Measurements from ENCODE around the gene CHRNE. TPM values are rescaled to one million over a fixed set of nuclear protein-coding genes. Genes with fewer than 3 reads are reported as not detected.

Gene CHRNE
- total RNA-seq, 2 experiments from 2014 or later = 0.27 to 0.32 TPM

DNA sequence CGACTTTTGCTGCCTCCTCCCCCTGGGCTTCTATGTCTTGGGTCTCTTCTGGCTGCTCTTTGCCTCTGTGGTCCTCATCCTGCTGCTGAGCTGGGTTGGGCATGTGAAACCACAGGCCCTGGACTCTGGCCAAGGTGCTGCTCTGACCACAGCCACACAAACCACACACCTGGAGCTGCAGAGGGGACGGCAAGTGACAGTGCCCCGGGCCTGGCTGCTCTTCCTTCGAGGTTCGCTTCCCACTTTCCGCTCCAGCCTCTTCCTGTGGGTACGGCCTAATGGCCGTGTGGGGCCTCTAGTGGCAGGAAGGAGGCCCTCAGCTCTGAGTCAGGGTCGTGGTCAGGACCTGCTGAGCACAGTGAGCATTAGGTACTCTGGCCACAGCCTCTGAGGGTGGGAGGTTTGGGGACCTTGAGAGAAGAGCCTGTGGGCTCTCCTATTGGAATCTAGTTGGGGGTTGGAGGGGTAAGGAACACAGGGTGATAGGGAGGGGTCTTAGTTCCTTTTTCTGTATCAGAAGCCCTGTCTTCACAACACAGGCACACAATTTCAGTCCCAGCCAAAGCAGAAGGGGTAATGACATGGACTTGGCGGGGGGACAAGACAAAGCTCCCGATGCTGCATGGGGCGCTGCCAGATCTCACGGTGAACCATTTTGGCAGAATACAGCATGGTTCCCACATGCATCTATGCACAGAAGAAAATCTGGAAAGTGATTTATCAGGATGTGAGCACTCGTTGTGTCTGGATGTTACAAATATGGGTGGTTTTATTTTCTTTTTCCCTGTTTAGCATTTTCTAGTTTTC lies 31.5 kb upstream of the CHRNE start:
- Histone ChIP-seq H3K9me3 (ENCODE audit: low read length) (no peaks in the 10 kb centered on the region), H3K36me3 (ENCODE audit: insufficient read depth, low read length) (peaks cover 35% of the 10 kb centered on the region), H3K79me2 (ENCODE audit: insufficient read depth, low read depth, low read length) (peaks cover 12% of the 10 kb centered on the region), H3K4me3 (ENCODE audit: low read depth, low read length, poor library complexity, severe bottlenecking) (no peak overlapping the region), H3K4me1 (ENCODE audit: insufficient read depth, low read length, poor library complexity, severe bottlenecking) (peaks cover 14% of the 10 kb centered on the region), H2AFZ (ENCODE audit: low read length) (no peak overlapping the region), H3K4me2 (ENCODE audit: low read length) (no peak overlapping the region), H3K9me2 (ENCODE audit: insufficient read depth, low read length) (no peaks in the 10 kb centered on the region), H4K20me1 (ENCODE audit: insufficient read depth, low read length) (no peaks in the 10 kb centered on the region), H3K27ac (ENCODE audit: low read depth, low read length, poor library complexity, severe bottlenecking) (no peak overlapping the region)
- TF ChIP-seq, protein P1, sequence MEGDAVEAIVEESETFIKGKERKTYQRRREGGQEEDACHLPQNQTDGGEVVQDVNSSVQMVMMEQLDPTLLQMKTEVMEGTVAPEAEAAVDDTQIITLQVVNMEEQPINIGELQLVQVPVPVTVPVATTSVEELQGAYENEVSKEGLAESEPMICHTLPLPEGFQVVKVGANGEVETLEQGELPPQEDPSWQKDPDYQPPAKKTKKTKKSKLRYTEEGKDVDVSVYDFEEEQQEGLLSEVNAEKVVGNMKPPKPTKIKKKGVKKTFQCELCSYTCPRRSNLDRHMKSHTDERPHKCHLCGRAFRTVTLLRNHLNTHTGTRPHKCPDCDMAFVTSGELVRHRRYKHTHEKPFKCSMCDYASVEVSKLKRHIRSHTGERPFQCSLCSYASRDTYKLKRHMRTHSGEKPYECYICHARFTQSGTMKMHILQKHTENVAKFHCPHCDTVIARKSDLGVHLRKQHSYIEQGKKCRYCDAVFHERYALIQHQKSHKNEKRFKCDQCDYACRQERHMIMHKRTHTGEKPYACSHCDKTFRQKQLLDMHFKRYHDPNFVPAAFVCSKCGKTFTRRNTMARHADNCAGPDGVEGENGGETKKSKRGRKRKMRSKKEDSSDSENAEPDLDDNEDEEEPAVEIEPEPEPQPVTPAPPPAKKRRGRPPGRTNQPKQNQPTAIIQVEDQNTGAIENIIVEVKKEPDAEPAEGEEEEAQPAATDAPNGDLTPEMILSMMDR (conservative IDR thresholded peaks at IDR 0.05; ENCODE audit: low read length) = peak; percentile 41
- TF ChIP-seq EZH2phosphoT487 (IDR thresholded peaks at IDR 0.05; ENCODE audit: borderline replicate concordance, low read depth, low read length) = no peak
- intact Hi-C loops (cut with micrococcal nuclease; ENCODE audit: unreplicated experiment) = no loop called here
- BruUV-seq (replicated peaks) = TSS peak; percentile 9
- ChIA-PET CTCF (ENCODE audit: unreplicated experiment) (no interaction called here), POLR2A (no interaction called here)
- no peak for DNase-seq (ENCODE audit: low spot score)

DNA sequence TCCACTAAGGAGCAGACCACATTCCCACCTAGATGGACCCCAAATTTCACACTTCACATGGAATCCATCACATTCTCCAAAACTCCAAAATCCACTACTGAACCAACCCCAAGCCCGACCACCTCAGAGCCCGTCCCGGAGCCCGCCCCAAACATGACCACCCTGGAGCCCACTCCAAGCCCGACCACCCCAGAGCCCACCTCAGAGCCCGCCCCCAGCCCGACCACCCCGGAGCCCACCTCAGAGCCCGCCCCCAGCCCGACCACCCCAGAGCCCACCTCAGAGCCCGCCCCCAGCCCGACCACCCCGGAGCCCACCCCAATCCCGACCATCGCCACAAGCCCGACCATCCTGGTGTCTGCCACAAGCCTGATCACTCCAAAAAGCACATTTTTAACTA lies 30.7 kb upstream of the CHRNE start:
- intact Hi-C loops (cut with micrococcal nuclease; ENCODE audit: unreplicated experiment) = no loop called here
- no peaks in the 10 kb centered on the region for H3K9me2 ChIP-seq (ENCODE audit: insufficient read depth, low read length)
- H3K79me2 ChIP-seq (ENCODE audit: insufficient read depth, low read depth, low read length) = peaks cover 5% of the 10 kb centered on the region
- BruUV-seq (replicated peaks) = no TSS peak
- CTCF ChIA-PET (ENCODE audit: unreplicated experiment) = no interaction called here
- DNase-seq (ENCODE audit: low spot score) = no peak
- no peaks in the 10 kb centered on the region for H3K9me3 ChIP-seq (ENCODE audit: low read length)
- H4K20me1 ChIP-seq (ENCODE audit: insufficient read depth, low read length) = no peaks in the 10 kb centered on the region
- H2AFZ ChIP-seq (ENCODE audit: low read length) = no peak overlapping the region
- POLR2A ChIA-PET = no interaction called here
- no peak overlapping the region for H3K4me2 ChIP-seq (ENCODE audit: low read length)
- H3K4me3 ChIP-seq (ENCODE audit: low read depth, low read length, poor library complexity, severe bottlenecking) = no peak overlapping the region
- peaks cover 42% of the 10 kb centered on the region for H3K36me3 ChIP-seq (ENCODE audit: insufficient read depth, low read length)
- H3K4me1 ChIP-seq (ENCODE audit: insufficient read depth, low read length, poor library complexity, severe bottlenecking) = peaks cover 9% of the 10 kb centered on the region
- TF ChIP-seq, protein P1 (conservative IDR thresholded peaks at IDR 0.05; ENCODE audit: low read length) = no peak
- TF ChIP-seq EZH2phosphoT487 (IDR thresholded peaks at IDR 0.05; ENCODE audit: borderline replicate concordance, low read depth, low read length) = no peak
- no peak overlapping the region for H3K27ac ChIP-seq (ENCODE audit: low read depth, low read length, poor library complexity, severe bottlenecking)

DNA sequence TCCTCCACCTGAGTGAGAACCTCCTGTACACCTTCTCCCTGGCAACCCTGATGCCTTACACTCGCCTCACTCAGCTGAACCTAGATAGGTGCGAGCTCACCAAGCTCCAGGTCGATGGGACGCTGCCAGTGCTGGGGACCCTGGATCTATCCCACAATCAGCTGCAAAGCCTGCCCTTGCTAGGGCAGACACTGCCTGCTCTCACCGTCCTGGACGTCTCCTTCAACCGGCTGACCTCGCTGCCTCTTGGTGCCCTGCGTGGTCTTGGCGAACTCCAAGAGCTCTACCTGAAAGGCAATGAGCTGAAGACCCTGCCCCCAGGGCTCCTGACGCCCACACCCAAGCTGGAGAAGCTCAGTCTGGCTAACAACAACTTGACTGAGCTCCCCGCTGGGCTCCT lies 29.9 kb upstream of the CHRNE start:
- ChIA-PET POLR2A (no interaction called here), CTCF (ENCODE audit: unreplicated experiment) (no interaction called here)
- no peaks in the 10 kb centered on the region for H3K9me2 ChIP-seq (ENCODE audit: insufficient read depth, low read length)
- no peak for DNase-seq (ENCODE audit: low spot score)
- peaks cover 3% of the 10 kb centered on the region for H3K4me1 ChIP-seq (ENCODE audit: insufficient read depth, low read length, poor library complexity, severe bottlenecking)
- H3K36me3 ChIP-seq (ENCODE audit: insufficient read depth, low read length) = peaks cover 37% of the 10 kb centered on the region
- no peak overlapping the region for H3K27ac ChIP-seq (ENCODE audit: low read depth, low read length, poor library complexity, severe bottlenecking)
- no peaks in the 10 kb centered on the region for H4K20me1 ChIP-seq (ENCODE audit: insufficient read depth, low read length)
- intact Hi-C loops (cut with micrococcal nuclease; ENCODE audit: unreplicated experiment) = no loop called here
- no peaks in the 10 kb centered on the region for H3K79me2 ChIP-seq (ENCODE audit: insufficient read depth, low read depth, low read length)
- no peak overlapping the region for H3K4me2 ChIP-seq (ENCODE audit: low read length)
- H3K9me3 ChIP-seq (ENCODE audit: low read length) = no peaks in the 10 kb centered on the region
- H3K4me3 ChIP-seq (ENCODE audit: low read depth, low read length, poor library complexity, severe bottlenecking) = no peak overlapping the region
- H2AFZ ChIP-seq (ENCODE audit: low read length) = no peak overlapping the region
- no peak for TF ChIP-seq EZH2phosphoT487 (IDR thresholded peaks at IDR 0.05; ENCODE audit: borderline replicate concordance, low read depth, low read length)
- TF ChIP-seq, protein P1 (conservative IDR thresholded peaks at IDR 0.05; ENCODE audit: low read length) = no peak
- BruUV-seq (replicated peaks) = no TSS peak

All from OCI-LY7 (cell line).